ENCODE data around the gene OMG.

DNA sequence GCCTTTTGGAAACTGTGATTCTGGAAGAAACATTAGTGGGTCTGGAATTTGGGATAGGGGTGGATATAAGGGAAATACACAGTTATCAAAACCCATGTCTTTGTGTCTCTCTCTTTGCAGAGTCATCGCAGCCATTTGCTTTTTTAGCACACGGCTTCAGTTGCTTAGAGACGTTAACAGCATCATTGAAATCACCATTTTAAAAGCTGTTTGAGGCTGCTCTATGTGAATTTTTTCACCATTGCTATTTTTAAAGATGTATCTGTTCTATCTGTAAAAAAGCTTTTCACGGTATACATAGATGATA lies 47.3 kb downstream of the OMG start:
- TF ChIP-seq CTCF (conservative IDR thresholded peaks at IDR 0.05 in 1 of 2, IDR thresholded peaks at IDR 0.05 in 1 of 2; ENCODE audit: low read depth in 1 of 2, low read length in 2 of 2) (no peak), EZH2 (IDR thresholded peaks at IDR 0.05; ENCODE audit: low read length, missing control alignments) (no peak)
